GM11168 (cell line): Measurements from ENCODE around the gene PPP1R37.

Source experiments
- in situ Hi-C: fragments of 300-500 bp; cut with MboI; formaldehyde crosslinking; loops from one replicate; pipeline ENCODE4 v1.12.0; 2022; ENCODE audit warnings: low sequenced_read_pairs; ENCODE audit not compliant: unreplicated experiment

The PPP1R37 gene

DNA sequence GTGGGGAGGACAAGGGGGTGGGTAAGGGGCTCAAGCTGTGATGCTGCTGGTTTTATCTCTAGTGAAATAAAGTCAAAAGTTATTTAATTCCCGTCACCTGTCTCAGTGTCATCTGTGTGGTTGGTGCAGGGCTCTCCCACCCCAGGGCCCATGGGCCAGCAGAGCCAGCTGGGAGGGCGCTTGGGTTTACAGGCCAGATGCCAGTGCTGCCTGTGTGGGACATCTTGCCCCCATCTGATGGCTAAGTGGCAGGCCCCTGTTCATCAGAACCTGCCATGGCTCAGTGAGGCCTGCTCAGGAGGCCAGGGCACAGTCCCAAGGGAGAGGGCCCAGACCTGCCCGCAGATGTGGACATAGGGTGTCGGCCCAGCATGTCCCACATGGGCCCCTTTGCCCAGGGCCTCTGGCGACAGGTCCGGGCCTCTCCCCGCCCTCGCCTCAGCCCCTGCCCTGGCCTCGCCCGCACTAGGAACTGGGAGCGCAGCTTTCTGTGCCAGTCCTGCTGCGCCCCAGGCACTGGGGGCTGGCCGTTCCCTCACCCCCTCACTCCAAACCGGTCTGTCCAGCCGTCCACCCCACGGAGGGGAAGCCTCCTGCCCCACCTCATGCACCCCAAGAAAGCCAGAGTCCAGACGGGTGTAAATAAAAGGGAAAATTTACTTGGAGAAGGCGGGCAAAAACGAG, 22.0 kb upstream of the PPP1R37 start:
- in situ Hi-C loops, result no loop called here

DNA sequence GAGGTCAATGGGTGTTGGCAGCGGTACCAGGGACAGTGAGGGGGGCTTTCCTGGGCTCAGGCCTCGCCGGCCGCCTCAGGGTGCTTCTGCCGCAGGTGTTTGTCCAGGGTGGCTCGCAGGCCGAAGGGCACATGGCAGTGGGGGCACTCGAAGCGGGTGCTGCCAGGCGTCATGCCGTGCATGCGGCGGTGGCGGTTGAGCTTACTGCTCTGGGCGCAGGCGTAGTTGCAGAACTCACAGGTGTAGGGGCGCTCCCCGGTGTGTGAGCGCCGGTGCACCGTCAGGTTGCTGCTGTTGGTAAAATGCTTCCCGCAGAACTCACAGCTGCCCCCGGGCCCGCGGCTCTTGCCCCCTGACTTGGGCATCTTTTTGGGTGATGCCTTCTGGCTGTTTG, 21.4 kb upstream of the PPP1R37 start:
- in situ Hi-C loops, result no loop called here

- in situ Hi-C loops, result no loop called here
Measured at GRCh38 chr19:45071969-45072790, 20.8 kb upstream of the PPP1R37 start.

DNA sequence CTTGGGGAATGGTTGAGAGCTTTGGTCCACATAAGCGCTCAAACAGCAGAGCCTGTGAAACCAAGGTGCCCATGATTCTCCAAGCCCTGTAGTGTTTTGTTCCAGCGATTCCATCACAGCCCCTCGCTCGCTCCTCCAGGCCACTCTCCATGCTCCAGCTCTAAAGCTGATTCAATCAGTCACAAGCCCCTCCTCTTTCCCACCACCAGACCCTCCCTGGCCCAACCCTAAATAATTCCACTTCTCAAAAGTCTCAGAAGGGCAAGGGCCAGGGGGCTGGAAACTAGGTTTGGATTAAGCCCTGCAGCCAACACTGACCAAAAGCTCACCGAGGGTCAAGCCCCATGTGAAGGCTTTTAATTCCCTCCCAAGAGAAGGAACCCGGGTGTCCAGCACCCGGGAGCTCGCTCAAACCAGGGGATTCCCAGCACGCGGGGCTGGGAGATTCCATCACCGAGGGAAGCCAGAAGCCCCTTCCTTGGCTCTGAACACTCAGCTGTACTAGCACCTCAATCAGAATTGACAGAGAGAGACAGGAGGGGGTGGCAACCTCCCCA, 18.2 kb upstream of the PPP1R37 start:
- in situ Hi-C loops, result no loop called here

GRCh38 chr19:45075301-45076028, 17.5 kb upstream of the PPP1R37 start:
- in situ Hi-C loops, result no loop called here

DNA sequence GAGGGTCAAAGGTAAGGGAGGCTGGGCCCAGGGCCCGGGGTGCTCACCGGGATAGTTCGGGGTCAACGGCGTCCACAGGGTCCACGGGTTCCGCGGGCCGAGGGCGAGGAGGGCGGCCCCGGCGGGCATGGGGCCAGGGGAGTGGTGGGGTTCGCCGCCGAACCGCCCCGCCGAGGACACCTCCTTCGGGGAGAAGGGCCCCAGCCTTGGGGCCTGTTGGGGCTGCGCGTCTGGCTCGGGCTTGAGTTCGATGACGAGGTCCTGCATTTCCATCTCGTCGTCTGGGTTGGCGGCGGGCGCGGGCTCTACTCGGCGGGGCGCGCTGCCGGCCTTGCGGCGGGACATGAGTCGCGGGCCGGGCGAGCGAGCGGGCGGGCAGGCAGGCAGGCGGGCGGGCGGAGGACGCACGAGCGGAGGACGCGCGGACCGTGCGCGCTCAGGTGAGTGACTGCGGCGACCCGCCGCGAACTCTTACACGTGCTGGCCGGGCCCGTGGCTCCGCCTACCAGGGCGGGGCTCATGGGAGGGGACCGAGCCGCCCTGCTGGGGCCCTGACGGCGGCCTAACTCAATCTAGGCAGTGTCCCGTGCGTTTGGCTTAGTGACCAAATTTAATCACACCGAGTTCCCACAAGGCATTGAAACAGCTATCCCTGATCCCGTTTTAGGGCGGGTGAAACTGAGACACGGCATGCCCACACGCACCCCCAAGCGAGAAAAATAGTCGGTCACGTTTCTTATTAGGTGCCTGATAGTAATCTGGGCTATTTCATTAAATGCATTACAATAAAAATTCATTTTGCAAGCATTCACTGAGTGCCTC, 16.7 kb upstream of the PPP1R37 start, which contains the start of gene ZNF296:
Gene ZNF296, minus strand, starts transcription at position 450 of the 822 bp plus-strand sequence. Its CDS starts 105 bp downstream, at position 345.
- in situ Hi-C loops, result no loop called here

DNA sequence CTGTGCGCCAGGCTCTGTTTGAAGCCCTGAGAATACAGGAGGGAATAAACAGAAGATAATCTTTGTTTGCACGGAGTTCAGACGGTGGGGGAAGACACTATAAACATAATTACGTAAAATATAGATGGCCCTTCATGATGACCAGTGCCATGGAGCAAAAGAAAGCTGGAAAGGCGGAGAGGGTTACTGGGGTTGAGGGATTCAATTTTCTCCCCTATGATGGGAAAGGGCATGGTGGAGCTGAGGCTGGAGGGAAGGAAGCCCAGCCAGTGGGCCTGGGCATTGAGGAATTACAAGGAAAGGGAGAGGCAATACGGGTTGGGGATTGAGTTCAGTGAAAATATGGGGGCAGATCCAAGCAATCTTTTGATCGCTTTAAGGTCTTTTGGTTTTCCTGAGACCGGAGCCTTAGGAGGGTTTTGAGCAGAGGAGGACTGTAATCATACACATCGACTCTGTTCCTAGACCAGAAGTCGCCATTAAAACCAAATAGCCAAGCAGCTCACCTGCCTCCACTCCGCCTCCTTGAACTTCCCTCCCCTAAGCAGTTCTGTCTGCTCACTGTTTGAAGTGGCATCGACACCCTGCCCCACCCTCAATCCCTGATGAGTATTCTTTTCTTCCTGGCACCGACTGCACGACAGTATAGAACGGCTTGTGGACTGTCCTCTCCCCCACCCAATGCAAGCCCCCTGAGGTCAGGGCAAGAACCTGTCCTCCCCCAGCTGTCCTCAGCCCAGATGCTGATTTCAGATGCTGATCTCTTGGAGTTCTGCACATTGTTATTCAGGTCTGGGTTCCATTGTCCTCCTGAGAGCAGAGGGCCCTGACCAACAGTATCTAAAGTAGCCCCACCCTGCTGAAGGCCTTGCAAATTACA, 15.9 kb upstream of the PPP1R37 start:
- in situ Hi-C loops, result no loop called here

DNA sequence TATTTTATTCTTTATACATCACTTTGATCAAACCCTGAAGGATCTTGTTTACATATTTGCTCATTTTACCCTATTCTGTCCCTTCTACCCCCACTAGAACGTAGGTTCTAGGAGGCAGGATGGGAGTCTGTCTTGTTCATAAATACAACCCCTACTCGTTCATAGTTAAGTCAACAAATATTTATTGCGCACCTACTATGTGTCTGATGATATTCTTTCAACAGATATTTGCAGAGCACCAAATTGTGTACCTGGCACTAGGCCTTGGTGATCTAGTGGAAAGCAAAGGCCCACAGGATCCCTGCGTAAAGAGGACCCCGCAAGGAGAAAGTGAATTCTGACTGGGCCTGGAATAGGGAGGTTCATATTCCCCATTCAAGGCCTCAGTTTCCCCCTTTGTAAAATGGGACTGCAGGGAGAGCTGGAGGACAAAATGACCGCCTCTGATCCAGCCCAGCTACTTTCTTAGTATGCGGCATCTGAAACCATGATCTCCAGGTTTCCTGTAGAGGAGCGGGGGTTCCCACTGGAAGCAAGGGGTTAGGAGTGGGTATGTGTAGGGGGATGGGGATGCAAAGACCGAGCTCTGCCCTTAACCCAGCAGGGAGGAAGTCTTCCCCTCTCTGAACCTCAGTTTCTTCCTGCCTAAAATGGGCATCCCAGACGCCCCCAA, 14.5 kb upstream of the PPP1R37 start:
- in situ Hi-C loops, result no loop called here

DNA sequence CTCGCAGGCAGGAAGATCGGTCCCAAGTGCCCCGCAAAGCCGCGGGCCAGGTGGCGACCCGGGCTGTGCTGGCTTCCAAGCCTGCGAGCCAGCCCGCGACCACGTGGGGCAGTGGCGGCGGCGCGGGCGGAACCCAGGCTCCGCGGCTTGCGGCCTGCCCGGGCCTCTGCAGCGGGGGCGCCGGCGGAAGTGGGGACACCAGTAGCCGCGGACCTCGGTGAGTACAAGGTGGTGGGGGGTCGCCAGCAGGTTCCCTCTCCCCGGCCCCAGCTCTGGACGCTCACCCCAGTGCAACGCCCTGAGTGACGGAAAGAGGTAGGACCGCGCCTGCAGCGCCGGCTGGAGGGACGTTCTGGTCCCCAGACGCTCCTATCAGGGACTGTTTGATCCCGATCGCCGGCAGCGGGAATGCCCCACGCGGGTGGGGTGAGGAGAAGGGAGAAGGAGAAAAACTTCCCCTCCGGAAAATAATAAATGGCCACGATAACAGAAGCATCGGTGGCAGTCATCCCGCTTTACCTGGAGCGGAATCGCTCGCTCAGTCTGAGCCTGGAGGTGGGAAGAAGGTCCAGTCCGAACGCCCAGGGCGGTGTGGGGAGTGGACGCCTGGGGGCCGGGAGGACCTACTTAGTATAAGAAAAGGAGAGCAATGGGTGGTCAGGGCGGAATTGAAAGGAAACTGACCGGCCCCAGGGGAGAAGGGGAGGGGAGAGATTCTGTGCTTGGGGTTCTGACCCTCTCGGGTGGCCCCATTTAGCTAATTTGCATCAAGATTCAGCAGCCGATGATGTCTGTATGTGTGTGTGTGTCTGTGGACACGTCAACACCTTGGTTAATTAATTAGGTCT, 13.7 kb upstream of the PPP1R37 start, which contains the start of gene GEMIN7:
Gene GEMIN7, plus strand, starts transcription at position 198 of the 848 bp plus-strand sequence. CDS start 10,855 bp downstream, outside the sequence.
- in situ Hi-C loops, result no loop called here

- in situ Hi-C loops, result no loop called here
Measured at GRCh38 chr19:45079911-45080370, 13.0 kb upstream of the PPP1R37 start.

DNA sequence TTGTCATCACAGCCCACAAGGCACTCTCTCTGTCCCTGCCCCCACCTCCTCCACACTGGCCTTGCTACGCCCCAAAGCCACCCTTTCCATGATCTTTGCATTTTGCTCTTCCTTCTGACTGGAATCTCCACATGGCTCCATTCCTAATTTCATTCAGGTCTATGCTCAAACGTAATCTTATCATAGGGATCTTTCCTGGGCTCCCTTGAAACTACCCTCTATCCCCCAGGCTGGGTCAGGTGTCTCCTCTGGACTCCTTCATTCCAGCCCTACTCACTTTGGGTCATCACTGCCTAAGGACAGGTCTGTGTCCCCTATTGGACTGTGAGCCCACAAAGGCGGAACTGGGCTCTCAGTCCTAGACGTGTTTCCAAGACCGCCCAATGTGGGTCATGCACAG, 10.8 kb upstream of the PPP1R37 start:
- in situ Hi-C loops, result no loop called here

GRCh38 chr19:45086480-45086879, 6.5 kb upstream of the PPP1R37 start:
- in situ Hi-C loops, result no loop called here

DNA sequence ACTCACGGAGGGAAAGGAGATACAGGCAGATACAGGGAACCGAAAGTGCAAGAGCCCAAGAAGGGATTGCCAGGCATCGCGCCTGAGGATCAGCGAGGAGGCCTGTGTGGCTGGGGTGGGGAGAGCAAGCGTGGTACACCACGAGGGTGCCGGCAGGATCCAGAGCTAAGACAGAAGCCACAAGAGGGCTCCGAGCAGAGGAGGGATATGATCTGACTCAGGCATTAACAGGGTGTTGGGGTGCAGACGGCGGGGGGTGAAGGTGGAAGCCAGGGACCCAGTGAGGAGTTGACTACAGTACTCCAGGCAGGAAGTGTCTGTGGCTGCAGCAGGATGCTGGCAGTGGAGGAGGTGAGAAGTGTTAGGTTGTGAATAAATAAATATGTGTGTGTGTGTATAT, 5.4 kb upstream of the PPP1R37 start:
- in situ Hi-C loops, result no loop called here

- in situ Hi-C loops, result no loop called here
Measured at GRCh38 chr19:45090034-45090433, 2.9 kb upstream of the PPP1R37 start.

GRCh38 chr19:45090606-45091005, 2.4 kb upstream of the PPP1R37 start:
- in situ Hi-C loops, result no loop called here

DNA sequence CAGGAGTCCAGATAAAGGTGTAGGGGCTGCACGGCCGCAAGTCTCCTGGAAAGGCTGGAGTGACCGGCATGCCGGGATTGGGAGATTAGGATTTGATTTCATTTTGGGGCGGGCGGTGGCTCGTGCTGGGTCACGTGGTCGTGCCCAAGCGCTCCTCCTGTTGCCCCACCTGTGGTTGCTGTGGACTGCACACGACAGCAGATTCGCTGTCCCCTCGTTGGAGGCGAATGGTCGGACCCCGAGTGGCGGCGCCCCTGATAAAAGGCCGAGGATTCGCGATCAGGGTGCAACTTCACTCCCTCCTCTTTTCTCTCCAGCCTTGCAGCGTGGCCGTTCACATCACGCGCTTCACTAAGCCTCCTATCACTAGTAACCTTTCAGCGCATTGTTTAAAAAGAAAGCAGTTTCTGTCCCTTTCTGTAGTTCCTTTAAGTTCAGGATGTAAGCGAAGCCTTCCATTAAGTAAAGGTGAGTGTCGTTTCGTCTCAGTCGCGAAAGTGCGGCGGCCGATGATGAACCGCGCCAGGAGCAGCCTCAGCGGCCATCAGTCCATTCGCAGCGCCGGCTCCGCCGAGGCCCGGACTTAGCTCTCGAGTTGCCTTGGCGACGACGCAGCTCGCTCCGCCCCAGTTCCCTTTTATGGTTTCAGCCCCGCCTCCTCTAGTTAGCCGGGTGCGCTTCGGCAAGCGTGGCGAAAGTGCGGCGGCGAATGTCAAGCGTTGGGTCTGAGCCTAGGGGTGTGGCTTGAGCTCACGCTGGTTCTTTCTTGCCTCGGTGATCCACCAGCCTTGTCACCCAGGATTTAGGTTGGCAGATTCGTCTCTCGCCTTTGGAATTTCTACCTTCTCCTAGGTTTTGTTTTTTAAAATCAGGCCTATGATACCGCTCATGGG, 1.7 kb upstream of the PPP1R37 start:
- in situ Hi-C loops, result no loop called here
